ENCODE measurements around the gene MAGEB3. TPM values are rescaled to one million over a fixed set of nuclear protein-coding genes. Genes with fewer than 3 reads are reported as not detected.

Gene MAGEB3
- total RNA-seq, 4 donors from 2014 or later, result not detected

GRCh38 chrX:30212172-30212571, 18.3 kb upstream of the MAGEB3 start:
- TF ChIP-seq POLR2A (IDR thresholded peaks at IDR 0.05), result no peak
- no peak for TF ChIP-seq CTCF (IDR thresholded peaks at IDR 0.05)
- WGBS, 2 donors, result 95% methylated on average over 2 of the region's 2 CpGs
- no peak overlapping the region for H3K4me3 ChIP-seq (ENCODE audit: low read depth, poor library complexity, severe bottlenecking)
- no peak for DNase-seq (ENCODE audit: low spot score in 2 of 2)
- intact Hi-C loops (cut with DNase I; ENCODE audit: low total_unique reads), result no loop called here

GRCh38 chrX:30215357-30215843, 15.1 kb upstream of the MAGEB3 start, which contains the start of gene MAGEB2:
Gene MAGEB2 (plus strand): TSS chrX:30215563. CDS start chrX:30218581, 3,018 bp downstream.
- DNase-seq (ENCODE audit: low spot score in 2 of 2), result no peak
- TF ChIP-seq CTCF (IDR thresholded peaks at IDR 0.05) (no peak), POLR2A (IDR thresholded peaks at IDR 0.05) (no peak)
- intact Hi-C loops (cut with DNase I; ENCODE audit: low total_unique reads), result no loop called here
- H3K4me3 ChIP-seq (ENCODE audit: low read depth, poor library complexity, severe bottlenecking), result no peak within 1 kb of the TSS
- WGBS, 2 donors, result 85 to 95% methylated on average over 25 to 29 of the region's 29 CpGs

GRCh38 chrX:30217465-30217864, 13.0 kb upstream of the MAGEB3 start:
- no peak for DNase-seq (ENCODE audit: low spot score in 2 of 2)
- intact Hi-C loops (cut with DNase I; ENCODE audit: low total_unique reads), result no loop called here
- TF ChIP-seq CTCF (IDR thresholded peaks at IDR 0.05), result no peak
- TF ChIP-seq POLR2A (IDR thresholded peaks at IDR 0.05), result no peak
- H3K4me3 ChIP-seq (ENCODE audit: low read depth, poor library complexity, severe bottlenecking), result no peak overlapping the region
- 22 to 69% methylated on average over 1 of the region's 1 CpG for WGBS, 2 donors

GRCh38 chrX:30219372-30219771, 11.1 kb upstream of the MAGEB3 start:
- TF ChIP-seq CTCF (IDR thresholded peaks at IDR 0.05), result no peak
- no peak for TF ChIP-seq POLR2A (IDR thresholded peaks at IDR 0.05)
- 81 to 100% methylated on average over 3 to 4 of the region's 4 CpGs for WGBS, 2 donors
- DNase-seq (ENCODE audit: low spot score in 2 of 2), result no peak
- H3K4me3 ChIP-seq (ENCODE audit: low read depth, poor library complexity, severe bottlenecking), result no peak overlapping the region
- intact Hi-C loops (cut with DNase I; ENCODE audit: low total_unique reads), result no loop called here

- 42 to 69% methylated on average over 5 of the region's 5 CpGs for WGBS, 2 donors
Measured at GRCh38 chrX:30220661-30221060, 9.8 kb upstream of the MAGEB3 start.

More at GRCh38 chrX:30220661-30221060, 9.8 kb upstream of the MAGEB3 start:
- no peak for DNase-seq (ENCODE audit: low spot score in 2 of 2)
- H3K4me3 ChIP-seq (ENCODE audit: low read depth, poor library complexity, severe bottlenecking), result no peak overlapping the region
- intact Hi-C loops (cut with DNase I; ENCODE audit: low total_unique reads), result no loop called here
- TF ChIP-seq POLR2A (IDR thresholded peaks at IDR 0.05) (no peak), CTCF (IDR thresholded peaks at IDR 0.05) (no peak)
